ENCODE measurements around the gene GRAMD1A.
"Not testable (repeated sequence)": the region's sequence is repeated elsewhere in the genome, so short reads cannot be mapped to it uniquely, and the experiment has no call there.

Gene GRAMD1A

DNA sequence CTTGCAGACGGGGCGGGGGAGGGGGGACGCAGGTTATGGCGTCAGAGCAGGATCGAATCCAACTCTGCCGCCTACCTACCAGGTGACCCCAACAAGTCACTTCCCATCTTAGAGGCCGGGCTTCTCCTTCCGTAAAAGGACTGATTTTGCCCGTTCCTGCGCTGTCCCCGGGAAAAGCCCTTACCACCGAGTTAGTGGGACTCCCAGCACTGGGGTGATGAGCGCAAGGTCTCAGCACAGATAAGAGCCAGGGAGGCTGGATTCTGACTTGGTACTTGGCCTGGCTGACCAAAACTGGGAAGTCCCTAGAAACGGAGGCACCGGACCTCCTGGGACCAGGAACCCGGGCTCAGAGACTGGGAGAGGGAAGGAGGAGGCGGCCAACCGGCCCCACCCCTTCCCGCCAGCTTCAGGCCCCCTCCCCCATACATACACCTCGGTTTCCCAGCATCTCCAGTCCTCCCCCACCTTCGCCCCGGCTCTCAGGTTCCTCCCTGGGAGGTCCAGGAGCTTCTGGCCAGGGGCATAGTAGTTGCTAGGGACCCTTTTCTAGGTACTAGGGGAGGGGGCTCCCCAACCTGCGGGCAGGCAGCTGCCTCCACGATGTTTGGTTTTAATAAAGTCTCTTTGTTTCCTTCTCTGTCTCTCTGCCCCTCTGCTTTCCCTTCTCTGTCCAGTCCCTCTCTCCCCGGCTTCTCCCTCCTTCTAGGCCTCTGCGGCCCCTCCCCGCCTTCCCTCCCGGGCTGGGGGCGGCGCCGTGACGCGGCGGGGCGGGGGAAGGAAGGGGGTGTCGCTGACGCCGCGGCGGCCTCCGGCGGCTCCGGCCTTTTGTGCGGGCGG lies at the start of gene GRAMD1A:
Gene GRAMD1A, plus strand, starts transcription at position 826 of the 840 bp plus-strand sequence. CDS start 156 bp downstream, outside the sequence.
- DNase-seq = peak; percentile 38

GRCh38 chr19:34953092-34953491 lies 47.0 kb upstream of the GRAMD1A start:
- DNase-seq = no peak

DNA sequence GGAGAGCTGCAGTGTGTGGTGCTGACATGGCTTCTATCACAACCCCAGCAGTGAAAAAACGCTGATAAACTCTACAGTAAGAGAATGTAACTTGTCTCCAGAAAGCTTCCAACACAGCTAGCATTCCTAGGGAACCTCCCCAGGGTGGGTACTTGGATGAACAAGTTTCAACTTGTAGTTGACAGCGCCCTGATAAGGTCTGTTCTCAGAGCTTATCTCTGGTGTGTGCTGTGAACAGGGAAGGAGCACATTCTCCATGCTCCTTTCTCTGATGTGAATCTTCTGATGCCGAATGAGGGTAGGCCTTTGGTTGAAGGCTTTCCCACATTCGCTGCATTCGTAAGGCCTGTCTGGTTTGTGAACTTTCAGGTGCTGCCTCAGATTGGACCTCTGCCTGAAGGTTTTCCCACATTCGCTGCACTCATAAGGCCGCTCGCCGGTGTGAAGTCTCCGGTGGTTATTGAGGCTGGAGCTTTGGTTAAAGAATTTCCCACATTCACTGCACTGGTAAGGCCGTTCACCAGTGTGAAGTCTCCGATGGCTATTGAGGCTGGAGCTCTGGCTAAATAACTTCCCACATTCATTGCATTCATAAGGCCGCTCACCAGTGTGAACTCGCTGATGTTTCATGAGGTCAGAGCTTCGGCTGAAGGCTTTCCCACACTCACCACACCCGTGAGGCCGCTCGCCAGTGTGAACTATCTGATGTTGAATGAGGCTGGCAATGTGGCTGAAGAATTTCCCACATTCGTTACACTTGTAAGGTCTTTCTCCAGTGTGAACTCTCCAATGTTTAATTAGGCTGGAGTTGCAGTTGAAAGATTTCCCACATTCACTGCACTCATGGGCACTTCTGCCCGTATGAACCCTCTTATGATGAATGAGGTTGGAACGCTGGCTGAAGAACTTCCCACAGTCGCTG lies 42.0 kb upstream of the GRAMD1A start:
- no peak for DNase-seq

DNA sequence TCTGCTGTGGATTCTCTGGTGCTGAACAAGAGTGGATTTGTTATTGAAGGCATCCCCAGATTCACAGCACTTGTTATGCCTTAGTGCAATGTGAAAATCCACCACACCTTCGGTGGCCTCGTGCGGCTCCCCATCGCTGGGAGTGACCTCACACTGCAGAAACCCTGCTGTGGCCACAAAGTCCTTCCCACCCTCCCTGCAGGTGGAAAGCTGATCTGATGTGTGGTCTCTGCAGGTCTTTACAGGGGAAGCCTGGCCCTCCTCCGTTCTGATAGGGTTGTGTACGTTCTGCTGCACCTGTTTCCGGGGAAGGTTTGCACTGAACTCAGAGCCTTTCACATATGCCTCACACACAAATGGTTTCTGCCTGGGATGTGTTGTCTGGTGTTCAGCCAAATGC lies 41.1 kb upstream of the GRAMD1A start:
- no peak for DNase-seq

GRCh38 chr19:34960103-34960805 lies 39.9 kb upstream of the GRAMD1A start:
- no peak for DNase-seq

- DNase-seq = no peak
Observed at GRCh38 chr19:34960940-34961679, 39.0 kb upstream of the GRAMD1A start.

- DNase-seq = no peak
Observed at GRCh38 chr19:34961775-34962686, 38.1 kb upstream of the GRAMD1A start.

DNA sequence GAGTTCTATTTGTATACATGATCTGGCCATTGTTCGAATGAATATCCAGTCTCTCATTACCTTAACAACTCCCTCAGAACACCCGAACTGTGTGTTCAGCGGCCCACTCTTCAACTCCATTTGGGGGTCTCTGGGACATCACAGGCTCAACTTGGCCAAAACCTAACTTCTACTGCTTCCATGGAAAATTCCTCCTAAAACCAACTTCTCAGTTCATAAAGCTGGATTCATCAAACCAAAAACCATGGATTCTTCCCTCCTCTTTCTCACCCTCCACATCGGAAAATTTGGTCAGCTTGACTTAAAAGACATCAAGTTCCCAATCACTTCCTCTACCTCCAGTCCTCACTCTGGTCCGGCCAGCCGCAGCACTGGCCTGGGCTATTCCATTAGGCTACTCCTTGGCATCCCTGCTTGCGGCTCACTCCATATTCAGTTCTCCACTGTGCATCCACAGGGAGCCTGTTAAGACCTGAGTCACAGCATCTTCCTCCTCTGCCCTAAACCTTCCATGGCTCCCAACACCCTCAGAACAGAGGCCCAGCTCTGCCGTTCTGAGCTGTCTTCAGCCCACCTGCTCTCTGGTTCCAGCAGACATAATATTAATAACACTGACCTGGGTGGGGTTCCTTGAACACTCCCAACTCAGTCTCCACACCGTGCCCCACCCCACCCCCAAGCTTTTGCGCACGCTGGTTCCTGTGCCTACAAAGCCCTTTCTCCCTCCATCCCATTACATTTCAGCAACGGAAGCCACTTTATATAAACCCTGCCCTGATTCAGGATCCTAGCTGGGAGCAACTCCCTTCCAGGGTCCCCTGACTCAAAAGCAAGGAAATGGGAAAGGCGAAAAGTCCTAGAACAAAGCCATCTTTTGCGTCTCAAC lies 37.2 kb upstream of the GRAMD1A start:
- DNase-seq = no peak

- DNase-seq = peak; percentile 22
Observed at GRCh38 chr19:34963573-34964406, 36.3 kb upstream of the GRAMD1A start, which contains the start of gene ZNF792. TSS of gene ZNF792 (minus strand) at chr19:34964229. CDS start at chr19:34963662, 567 bp downstream.

GRCh38 chr19:34964598-34964997 lies 35.5 kb upstream of the GRAMD1A start:
- DNase-seq = no peak

DNA sequence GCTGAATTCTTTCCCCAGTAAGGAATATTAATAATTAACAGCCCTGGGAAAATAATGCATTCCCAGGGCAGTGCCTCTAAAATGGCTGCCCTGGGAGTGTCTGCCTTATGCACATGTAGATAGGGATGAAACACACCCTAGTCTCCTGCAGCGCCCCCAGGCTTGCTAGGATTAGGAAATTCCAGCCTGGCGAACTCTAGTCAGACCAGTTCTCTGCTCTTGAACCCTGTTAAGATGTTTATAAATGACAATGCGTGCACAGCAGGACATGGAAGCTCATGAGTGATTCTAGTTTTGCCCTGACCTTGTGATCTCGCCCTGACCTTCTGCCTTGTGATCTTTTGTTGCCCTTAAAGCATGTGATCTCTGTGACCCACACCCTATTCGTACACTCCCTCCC lies 34.6 kb upstream of the GRAMD1A start:
- DNase-seq = not testable (repeated sequence)

- DNase-seq = no peak
Observed at GRCh38 chr19:34967551-34967950, 32.6 kb upstream of the GRAMD1A start.

GRCh38 chr19:34969721-34970120 lies 30.4 kb upstream of the GRAMD1A start:
- DNase-seq = no peak

DNA sequence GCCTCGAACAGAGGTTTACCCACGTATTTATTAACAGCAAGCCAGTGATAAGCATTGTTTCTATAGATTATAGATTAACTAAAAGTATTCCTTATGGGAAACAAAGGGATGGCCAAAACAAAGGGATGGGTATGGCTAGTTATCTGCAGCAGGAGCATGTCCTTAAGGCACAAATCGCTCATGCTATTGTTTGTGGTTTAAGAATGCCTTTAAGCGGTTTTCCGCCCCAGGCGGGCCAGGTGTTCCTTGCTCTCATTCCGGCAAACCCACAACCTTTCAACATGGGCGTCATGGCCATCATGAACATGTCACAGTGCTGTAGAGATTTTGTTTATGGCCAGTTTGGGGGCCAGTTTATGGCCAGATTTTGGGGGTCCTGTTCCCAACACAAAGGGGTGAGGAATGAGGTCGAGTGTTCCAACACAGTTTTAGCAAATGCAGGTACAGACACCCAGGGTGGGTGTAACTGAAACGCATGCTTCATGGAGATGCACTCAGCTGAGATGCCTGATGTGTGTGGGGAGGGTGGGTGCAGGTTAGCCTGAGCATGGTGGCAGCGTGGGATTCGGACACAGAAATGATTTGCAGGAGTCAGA lies 29.8 kb upstream of the GRAMD1A start:
- DNase-seq = not testable (repeated sequence)

- DNase-seq = no peak
Observed at GRCh38 chr19:34972163-34972705, 27.9 kb upstream of the GRAMD1A start.

DNA sequence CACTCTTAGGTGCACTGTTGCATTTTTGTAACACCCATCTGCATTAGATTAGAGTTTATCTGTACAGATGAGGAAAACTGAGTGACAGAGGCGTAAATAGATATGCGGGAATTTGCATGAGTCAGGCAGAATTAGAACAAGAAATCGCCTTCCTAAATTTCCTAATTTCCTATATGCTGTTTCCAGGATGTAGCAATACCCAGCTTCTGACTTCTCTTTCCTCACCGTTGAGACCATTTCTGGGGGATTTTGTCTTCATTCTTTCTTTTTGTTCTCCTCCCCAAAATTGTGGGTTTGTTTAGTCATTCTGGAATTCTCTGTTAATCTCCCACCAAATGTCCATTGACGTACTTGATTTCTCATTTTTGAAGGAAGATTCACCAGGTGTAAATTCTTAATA lies 25.5 kb upstream of the GRAMD1A start:
- DNase-seq = no peak

- no peak for DNase-seq
Observed at GRCh38 chr19:34975056-34975455, 25.1 kb upstream of the GRAMD1A start.

- no peak for DNase-seq
Observed at GRCh38 chr19:34976611-34977010, 23.5 kb upstream of the GRAMD1A start.
